ENCODE data around the gene BRSK1. TPM values are rescaled to one million over a fixed set of nuclear protein-coding genes. Genes with fewer than 3 reads are reported as not detected.

Gene BRSK1
- total and polyA plus RNA-seq, 2 of the 13 experiments (the other 11 are each of a cell fraction or from before 2014, with no cell fraction given) = 0.18 to 1.2 TPM

DNA sequence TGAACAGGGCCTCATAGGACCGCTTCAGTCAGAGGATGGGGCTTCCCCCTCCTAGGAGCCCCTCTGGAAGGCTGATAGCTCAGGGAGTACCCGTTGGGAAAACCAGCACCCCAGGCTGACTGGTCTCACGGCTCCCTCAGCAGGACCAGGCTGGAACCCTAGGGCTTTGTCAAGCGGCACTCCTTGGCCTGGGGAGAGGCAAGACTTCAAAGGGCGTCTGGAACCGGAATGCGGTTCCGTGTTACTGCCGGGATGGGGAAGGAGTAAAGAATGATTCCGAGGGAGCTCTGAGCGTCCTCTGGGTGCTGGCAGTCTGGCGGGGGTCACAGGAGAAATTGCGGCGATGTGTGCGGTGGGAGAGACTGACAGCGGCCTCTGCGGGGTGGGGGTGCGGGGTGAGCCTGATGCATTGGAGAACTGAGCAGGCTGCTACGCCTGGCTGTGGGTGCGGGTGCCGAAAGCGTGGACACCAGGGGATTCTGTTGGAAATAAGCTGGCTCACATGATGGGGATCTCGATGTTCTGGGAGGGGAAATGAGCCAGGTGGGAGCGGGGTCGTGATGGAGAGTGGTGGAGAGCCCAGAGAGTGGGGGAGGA is 68.8 kb downstream of the BRSK1 start:
- Histone ChIP-seq H3K9ac (ENCODE audit: insufficient read depth, low read depth, low read length) (no peak overlapping the region), H3K27ac (ENCODE audit: extremely low read length, insufficient read depth, low read length) (no peak overlapping the region), H3K9me3 (ENCODE audit: low read length) (no peaks in the 10 kb centered on the region), H2AFZ (ENCODE audit: low read length) (no peak overlapping the region), H3K4me1 (ENCODE audit: insufficient read depth, low read length) (peaks cover 19% of the 10 kb centered on the region), H3K79me2 (ENCODE audit: insufficient read depth, low read length) (no peaks in the 10 kb centered on the region), H4K20me1 (ENCODE audit: insufficient read depth, low read length) (0 out of 2 replicates have a peak, but pooled peaks cover 4% of the 10 kb centered on the region), H3K4me2 (ENCODE audit: low read depth, low read length) (no peak overlapping the region), H3K4me3 (replicated peaks in 1 of 3; ENCODE audit: insufficient read depth in 1 of 3, low read depth in 2 of 3, low read length in 3 of 3) (no peak overlapping the region), H3K27me3 (ENCODE audit: control insufficient read depth in 1 of 2, insufficient read depth in 2 of 2, low read length in 2 of 2) (peaks cover 8 to 49% of the 10 kb centered on the region in 2 experiments), H3K36me3 (replicated peaks in 1 of 2; ENCODE audit: control insufficient read depth in 1 of 2, insufficient read depth in 2 of 2, low read length in 2 of 2) (no peaks in the 10 kb centered on the region; a peak in 1 of 5 replicates)
- intact Hi-C loops (cut with micrococcal nuclease; ENCODE audit: unreplicated experiment) (no loop called here), in situ Hi-C loops (cut with HindIII; ENCODE audit: extremely low pct_ligation_motif_present, low pct_unique_long_range_greater_than_20kb) (no loop called here)
- WGBS (ENCODE audit: low lambda C conversion rate) = 27% methylated on average over 24 of the region's 25 CpGs
- no peak for DNase-seq (ENCODE audit: low spot score)
- FAIRE-seq = no peak
- POLR2A ChIA-PET = interaction anchor here (0.9 to 1.8 kb wide), 2 partner anchors 13 to 19 kb away, joined by 3 to 4 read pairs; partner anchors contain the start of gene KMT5C
- TF ChIP-seq SP2 (CRISPR knock-in tag; IDR thresholded peaks at IDR 0.05) = no peak
- TF ChIP-seq MIXL1 (CRISPR knock-in tag; IDR thresholded peaks at IDR 0.05) = no peak
- 0 out of 2 replicates have a peak, but pooled peaks have one; percentile 23 for TF ChIP-seq ZNF547 (CRISPR knock-in tag; IDR thresholded peaks at IDR 0.05)
- no peak for TF ChIP-seq HMG20A (CRISPR knock-in tag; IDR thresholded peaks at IDR 0.05; ENCODE audit: borderline replicate concordance)
- TF ChIP-seq ZNF713 (CRISPR knock-in tag; IDR thresholded peaks at IDR 0.05) = no peak
- no peak for TF ChIP-seq ZBTB20 (CRISPR knock-in tag; IDR thresholded peaks at IDR 0.05; ENCODE audit: borderline replicate concordance, low read depth)
- no peak for TF ChIP-seq ZNF24 (IDR thresholded peaks at IDR 0.05)
- BruUV-seq (replicated peaks) = no TSS peak
- ATAC-seq = no peak
- CTCF ChIA-PET (ENCODE audit: low intra/inter-chr PET ratio, low total read pairs) = no interaction called here

DNA sequence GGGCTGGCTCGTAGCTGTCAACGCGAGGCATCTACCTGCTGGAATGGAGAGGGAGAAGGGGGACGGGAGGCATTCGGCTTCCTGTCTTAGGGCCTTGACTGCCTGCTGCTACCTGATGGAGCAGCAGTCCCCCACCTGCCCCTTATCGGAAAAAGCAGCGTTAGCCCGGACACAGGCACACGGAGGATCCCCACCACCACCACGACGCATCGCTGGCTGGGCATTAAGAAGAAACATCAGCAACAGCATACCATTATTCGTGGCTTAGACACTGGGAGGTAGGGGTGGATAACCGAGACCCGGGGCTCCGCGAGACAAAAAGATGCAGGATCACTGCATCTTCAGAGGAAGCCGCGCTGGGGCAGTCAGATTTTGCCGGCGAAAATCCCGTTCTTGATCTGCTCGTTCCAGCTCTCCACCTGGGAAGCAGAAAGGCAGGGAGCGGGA is 69.6 kb downstream of the BRSK1 start:
- POLR2A ChIA-PET = interaction anchor here (1.8 kb wide), 1 partner anchor 14 kb away, joined by 4 read pairs; the partner anchor contains the start of gene KMT5C
- TF ChIP-seq KMT2B (CRISPR knock-in tag; IDR thresholded peaks at IDR 0.05) = no peak
- TF ChIP-seq, protein P1, sequence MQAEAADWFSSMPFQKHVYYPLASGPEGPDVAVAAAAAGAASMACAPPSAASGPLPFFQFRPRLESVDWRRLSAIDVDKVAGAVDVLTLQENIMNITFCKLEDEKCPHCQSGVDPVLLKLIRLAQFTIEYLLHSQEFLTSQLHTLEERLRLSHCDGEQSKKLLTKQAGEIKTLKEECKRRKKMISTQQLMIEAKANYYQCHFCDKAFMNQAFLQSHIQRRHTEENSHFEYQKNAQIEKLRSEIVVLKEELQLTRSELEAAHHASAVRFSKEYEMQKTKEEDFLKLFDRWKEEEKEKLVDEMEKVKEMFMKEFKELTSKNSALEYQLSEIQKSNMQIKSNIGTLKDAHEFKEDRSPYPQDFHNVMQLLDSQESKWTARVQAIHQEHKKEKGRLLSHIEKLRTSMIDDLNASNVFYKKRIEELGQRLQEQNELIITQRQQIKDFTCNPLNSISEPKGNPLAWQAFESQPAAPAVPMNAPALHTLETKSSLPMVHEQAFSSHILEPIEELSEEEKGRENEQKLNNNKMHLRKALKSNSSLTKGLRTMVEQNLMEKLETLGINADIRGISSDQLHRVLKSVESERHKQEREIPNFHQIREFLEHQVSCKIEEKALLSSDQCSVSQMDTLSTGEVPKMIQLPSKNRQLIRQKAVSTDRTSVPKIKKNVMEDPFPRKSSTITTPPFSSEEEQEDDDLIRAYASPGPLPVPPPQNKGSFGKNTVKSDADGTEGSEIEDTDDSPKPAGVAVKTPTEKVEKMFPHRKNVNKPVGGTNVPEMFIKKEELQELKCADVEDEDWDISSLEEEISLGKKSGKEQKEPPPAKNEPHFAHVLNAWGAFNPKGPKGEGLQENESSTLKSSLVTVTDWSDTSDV (CRISPR knock-in tag; IDR thresholded peaks at IDR 0.05) = 0 out of 2 replicates have a peak, but pooled peaks have one; percentile 36
- no peak for TF ChIP-seq TEAD2 (CRISPR knock-in tag; IDR thresholded peaks at IDR 0.05)
- no peak for TF ChIP-seq ZNF616 (CRISPR knock-in tag; IDR thresholded peaks at IDR 0.05; ENCODE audit: low read depth)
- TF ChIP-seq PRMT3 (CRISPR knock-in tag; IDR thresholded peaks at IDR 0.05; ENCODE audit: borderline replicate concordance, low read depth) = no peak
- TF ChIP-seq ZSCAN25 (CRISPR knock-in tag; IDR thresholded peaks at IDR 0.05) = 0 out of 2 replicates have a peak, but pooled peaks have one; percentile 47
- 0 out of 2 replicates have a peak, but pooled peaks have one; percentile 15 for TF ChIP-seq ARNT2 (CRISPR knock-in tag; IDR thresholded peaks at IDR 0.05; ENCODE audit: low read depth)
- no peak for TF ChIP-seq RBFOX2 (IDR thresholded peaks at IDR 0.05; ENCODE audit: low read depth, low read length)

More for the DNA sequence above, 69.6 kb downstream of the BRSK1 start:
- Histone ChIP-seq H4K20me1 (ENCODE audit: insufficient read depth, low read length) (0 out of 2 replicates have a peak, but pooled peaks cover 4% of the 10 kb centered on the region), H3K27ac (ENCODE audit: extremely low read length, insufficient read depth, low read length) (no peak overlapping the region), H3K36me3 (replicated peaks in 1 of 2; ENCODE audit: control insufficient read depth in 1 of 2, insufficient read depth in 2 of 2, low read length in 2 of 2) (no peaks in the 10 kb centered on the region), H3K9me3 (ENCODE audit: low read length) (no peaks in the 10 kb centered on the region), H3K27me3 (ENCODE audit: control insufficient read depth in 1 of 2, insufficient read depth in 2 of 2, low read length in 2 of 2) (peaks cover 8 to 55% of the 10 kb centered on the region in 2 experiments; a peak in 4 of 5 replicates), H3K9ac (ENCODE audit: insufficient read depth, low read depth, low read length) (0 out of 2 replicates have a peak overlapping the region, but pooled peaks have one; percentile 29), H2AFZ (ENCODE audit: low read length) (no peak overlapping the region), H3K79me2 (ENCODE audit: insufficient read depth, low read length) (no peaks in the 10 kb centered on the region), H3K4me1 (ENCODE audit: insufficient read depth, low read length) (peaks cover 19% of the 10 kb centered on the region), H3K4me2 (ENCODE audit: low read depth, low read length) (peak overlapping the region; percentile 88), H3K4me3 (replicated peaks in 1 of 3; ENCODE audit: insufficient read depth in 1 of 3, low read depth in 2 of 3, low read length in 3 of 3) (peak overlapping the region; percentile 30 to 74 (median 65))
- 15% methylated on average over 15 of the region's 24 CpGs for WGBS (ENCODE audit: low lambda C conversion rate)
- FAIRE-seq (no peak), ATAC-seq (no peak), DNase-seq (ENCODE audit: low spot score) (no peak)
- CTCF ChIA-PET (ENCODE audit: low intra/inter-chr PET ratio, low total read pairs) = no interaction called here
- in situ Hi-C loops (cut with HindIII; ENCODE audit: extremely low pct_ligation_motif_present, low pct_unique_long_range_greater_than_20kb) (no loop called here), intact Hi-C loops (cut with micrococcal nuclease; ENCODE audit: unreplicated experiment) (no loop called here)
- no TSS peak for BruUV-seq (replicated peaks)
